ENCODE measurements around the gene APOBEC2. TPM values are rescaled to one million over a fixed set of nuclear protein-coding genes. Genes with fewer than 3 reads are reported as not detected.

APOBEC2 gene
- total and polyA plus RNA-seq, 9 of the 15 experiments (the other 6 are each of a cell fraction or from before 2014, with no cell fraction given), result 0.25 to 1.6 TPM; not detected in 7

DNA sequence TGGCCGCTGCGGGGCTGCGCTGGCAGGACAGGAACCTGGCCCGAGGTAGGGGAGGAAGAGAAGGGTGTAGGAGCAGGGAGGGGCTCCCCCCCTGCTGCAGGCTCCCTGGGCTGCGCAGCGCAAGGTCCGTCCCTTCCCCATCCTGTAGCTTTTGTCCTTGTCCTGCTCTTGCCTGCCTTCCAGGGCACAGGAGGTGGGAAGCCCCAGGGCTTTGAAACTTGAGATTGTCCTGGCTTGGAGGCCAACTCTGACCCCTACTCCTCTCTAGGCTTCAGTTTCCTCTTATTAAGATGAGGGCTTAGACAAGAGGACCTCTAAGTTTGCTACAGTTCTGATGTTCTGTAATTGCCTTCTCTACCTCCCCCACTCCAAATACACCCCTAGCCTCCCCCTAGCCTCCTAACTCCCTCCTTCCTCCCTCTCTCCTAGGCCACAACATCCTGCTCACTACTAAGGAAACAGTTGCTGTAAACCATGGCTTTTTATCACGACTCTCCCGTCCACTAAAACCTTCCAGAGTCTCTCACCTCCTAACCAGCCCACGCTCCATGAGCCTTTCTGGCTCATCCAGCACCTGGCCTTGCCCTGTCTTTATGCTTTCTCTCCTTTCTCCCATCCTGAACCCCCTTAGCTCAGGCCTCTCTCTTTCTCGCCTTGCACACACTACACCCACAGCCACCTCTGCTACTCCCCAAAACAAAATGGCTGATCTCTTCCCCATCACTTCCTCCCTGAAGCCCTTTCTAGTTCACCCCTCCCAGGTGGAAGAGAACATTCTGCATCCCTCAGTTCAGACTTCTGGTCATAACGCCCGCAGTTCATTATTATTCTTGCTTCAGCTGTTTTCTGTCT lies 24.2 kb upstream of the APOBEC2 start (continued):
- no peak for TF ChIP-seq ZNF609 (CRISPR knock-in tag; IDR thresholded peaks at IDR 0.05; ENCODE audit: borderline replicate concordance)

DNA sequence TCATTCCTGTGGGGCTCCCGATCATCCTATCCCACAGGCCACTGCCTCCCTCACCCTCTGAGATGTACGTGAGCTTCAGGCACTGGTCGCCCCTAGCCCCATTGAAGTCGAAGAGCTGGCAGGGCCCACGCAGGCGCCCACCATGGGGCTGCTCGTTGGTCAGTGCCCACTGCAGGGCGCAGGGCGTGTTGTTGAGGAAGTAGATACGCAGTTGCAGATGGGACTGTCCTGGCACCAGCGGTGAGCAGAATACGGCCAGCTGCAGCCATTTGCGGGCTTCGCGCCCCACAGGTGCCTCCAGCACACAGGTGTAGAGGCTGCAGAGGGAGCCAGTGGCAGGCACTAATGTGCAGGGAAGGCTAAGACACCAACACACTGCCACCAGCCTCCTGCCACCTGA lies 20.2 kb upstream of the APOBEC2 start:
- Histone ChIP-seq H4K20me1 (replicated peaks; ENCODE audit: control insufficient read depth, insufficient read depth, low read length) (no peaks in the 10 kb centered on the region), H3K36me3 (ENCODE audit: control insufficient read depth, insufficient read depth, low read length) (no peaks in the 10 kb centered on the region), H3K9me1 (ENCODE audit: control insufficient read depth, insufficient read depth, low read length) (no peaks in the 10 kb centered on the region), H3K27ac (ENCODE audit: extremely low read depth, low read depth, low read length) (no peak overlapping the region), H3K4me2 (ENCODE audit: insufficient read depth, low read length) (no peak overlapping the region), H3K4me3 (no peak overlapping the region), H3K4me1 (replicated peaks in 1 of 2; ENCODE audit: control insufficient read depth in 2 of 2, insufficient read depth in 2 of 2, low read length in 2 of 2) (peaks cover 0 to 12% of the 10 kb centered on the region in 2 experiments; a peak in 4 of 5 replicates), H3K9me3 (replicated peaks; ENCODE audit: control insufficient read depth, insufficient read depth, low read depth, low read length) (no peaks in the 10 kb centered on the region), H2AFZ (ENCODE audit: low read depth, low read length) (no peak overlapping the region), H3K27me3 (ENCODE audit: control insufficient read depth in 2 of 2, insufficient read depth in 2 of 2, low read length in 2 of 2) (peaks cover 3 to 23% of the 10 kb centered on the region in 2 experiments; a peak in 3 of 5 replicates), H3K9ac (ENCODE audit: insufficient read depth in 1 of 2, low read depth in 2 of 2, low read length in 2 of 2) (no peak overlapping the region; a peak in 1 of 4 replicates), H3K79me2 (ENCODE audit: control insufficient read depth, insufficient read depth, low read length) (no peaks in the 10 kb centered on the region)
- intact Hi-C loops (cut with micrococcal nuclease), result no loop called here
- no TSS peak for BruUV-seq (replicated peaks)
- FAIRE-seq, result no peak
- no peak for DNase-seq (ENCODE audit: extremely low read depth in 1 of 4, low spot score in 3 of 4)
- in situ Hi-C loops (cut with MboI), result loop anchor here (25.0 kb wide), 1 partner anchor 1671 kb away; no protein-coding TSS in a partner anchor
- POLR2A ChIA-PET, result interaction anchor here (1.0 kb wide), 1 partner anchor 10 kb away, joined by 5 read pairs; the partner anchor contains the start of gene TSPO2
- TF ChIP-seq E2F1 (CRISPR knock-in tag; IDR thresholded peaks at IDR 0.05) (no peak), TRIM28 (IDR thresholded peaks at IDR 0.05) (no peak), PREB (CRISPR knock-in tag; IDR thresholded peaks at IDR 0.05) (no peak), ZBTB2 (IDR thresholded peaks at IDR 0.05) (no peak), SRSF3 (IDR thresholded peaks at IDR 0.05; ENCODE audit: insufficient read depth, low read length) (no peak), GTF2A2 (tag; IDR thresholded peaks at IDR 0.05) (no peak)
- 34% methylated on average over 15 of the region's 15 CpGs for WGBS (ENCODE audit: insufficient coverage, low coverage, missing lambda C conversion rate)
- CTCF ChIA-PET (ENCODE audit: low intra/inter-chr PET ratio), result no interaction called here
- no peak for ATAC-seq

All from K562 (cell line).